DLD1 (cell line): ENCODE results near the gene PDLIM5.
"Not testable (repeated sequence)": the region's sequence is repeated elsewhere in the genome, so short reads cannot be mapped to it uniquely, and the experiment has no call there.

ENCODE experiments used
- in situ Hi-C: cut with HindIII; loops from 2 replicates; pipeline ENCODE4 v1.10.0; 2017; ENCODE audit warnings: low sequenced_read_pairs

Gene PDLIM5, protein sequence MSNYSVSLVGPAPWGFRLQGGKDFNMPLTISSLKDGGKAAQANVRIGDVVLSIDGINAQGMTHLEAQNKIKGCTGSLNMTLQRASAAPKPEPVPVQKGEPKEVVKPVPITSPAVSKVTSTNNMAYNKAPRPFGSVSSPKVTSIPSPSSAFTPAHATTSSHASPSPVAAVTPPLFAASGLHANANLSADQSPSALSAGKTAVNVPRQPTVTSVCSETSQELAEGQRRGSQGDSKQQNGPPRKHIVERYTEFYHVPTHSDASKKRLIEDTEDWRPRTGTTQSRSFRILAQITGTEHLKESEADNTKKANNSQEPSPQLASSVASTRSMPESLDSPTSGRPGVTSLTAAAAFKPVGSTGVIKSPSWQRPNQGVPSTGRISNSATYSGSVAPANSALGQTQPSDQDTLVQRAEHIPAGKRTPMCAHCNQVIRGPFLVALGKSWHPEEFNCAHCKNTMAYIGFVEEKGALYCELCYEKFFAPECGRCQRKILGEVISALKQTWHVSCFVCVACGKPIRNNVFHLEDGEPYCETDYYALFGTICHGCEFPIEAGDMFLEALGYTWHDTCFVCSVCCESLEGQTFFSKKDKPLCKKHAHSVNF

DNA sequence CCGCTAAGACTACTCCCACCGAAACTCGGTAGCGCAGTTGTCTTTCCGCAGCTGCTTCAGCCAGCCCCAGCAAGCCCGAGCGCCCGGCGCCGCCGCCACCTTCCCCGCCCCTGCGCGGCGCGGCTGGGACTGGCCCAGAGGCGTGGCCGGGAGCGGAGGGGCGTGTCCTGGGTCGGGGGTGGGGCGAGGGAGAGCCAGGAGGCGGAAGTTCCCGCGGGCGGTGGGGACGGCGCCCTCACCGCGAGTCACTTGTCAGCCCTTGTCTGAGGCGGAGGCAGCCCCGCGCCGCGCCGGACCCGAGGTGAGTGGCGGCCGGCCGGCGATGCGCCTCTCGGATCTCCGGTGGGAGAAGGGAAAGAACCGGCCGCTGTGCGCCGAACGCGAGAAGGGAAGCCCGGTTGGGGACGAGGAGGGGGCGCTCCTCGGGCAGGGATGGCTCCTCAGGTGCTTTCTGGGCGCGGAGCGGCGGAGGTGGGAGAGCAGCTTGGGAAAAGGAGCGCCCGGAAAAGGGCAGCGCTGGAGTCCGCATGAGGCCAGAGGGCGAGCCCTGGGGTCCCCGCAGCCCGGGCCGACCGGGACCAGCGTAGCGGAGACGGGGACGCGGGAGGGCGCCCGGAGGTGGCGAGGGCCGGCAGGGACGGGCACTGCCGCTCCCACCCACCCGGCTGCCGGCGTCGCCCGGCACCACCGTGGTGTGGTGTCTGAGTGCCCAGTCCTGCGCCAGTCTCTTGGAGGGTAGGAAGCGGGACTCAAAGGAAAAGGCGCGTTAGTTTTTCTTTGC is at the start of gene PDLIM5:
Gene PDLIM5 (plus strand): TSS at position 248 of the 781 bp plus-strand sequence. CDS start 3,347 bp downstream, outside the sequence.
- in situ Hi-C loops: no loop called here

DNA sequence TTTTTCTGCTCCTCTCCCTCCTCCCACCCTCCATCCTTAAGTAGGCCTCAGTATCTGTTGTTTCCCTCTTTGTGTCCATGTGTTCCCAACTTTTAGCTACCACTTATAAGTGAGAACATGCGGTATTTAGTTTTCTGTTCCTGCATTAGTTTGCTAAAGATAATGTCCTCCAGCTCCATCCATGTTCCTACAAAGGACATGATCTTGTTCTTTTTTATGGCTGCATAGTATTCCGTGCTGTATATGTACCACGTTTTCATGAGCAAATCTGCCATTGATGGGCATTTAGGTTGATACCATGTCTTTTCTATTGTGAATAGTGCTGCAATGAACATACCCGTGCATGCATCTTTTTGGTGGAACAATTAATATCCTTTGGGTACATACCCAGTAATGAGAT is 49.3 kb upstream of the PDLIM5 start:
- in situ Hi-C loops: not testable (repeated sequence)

DNA sequence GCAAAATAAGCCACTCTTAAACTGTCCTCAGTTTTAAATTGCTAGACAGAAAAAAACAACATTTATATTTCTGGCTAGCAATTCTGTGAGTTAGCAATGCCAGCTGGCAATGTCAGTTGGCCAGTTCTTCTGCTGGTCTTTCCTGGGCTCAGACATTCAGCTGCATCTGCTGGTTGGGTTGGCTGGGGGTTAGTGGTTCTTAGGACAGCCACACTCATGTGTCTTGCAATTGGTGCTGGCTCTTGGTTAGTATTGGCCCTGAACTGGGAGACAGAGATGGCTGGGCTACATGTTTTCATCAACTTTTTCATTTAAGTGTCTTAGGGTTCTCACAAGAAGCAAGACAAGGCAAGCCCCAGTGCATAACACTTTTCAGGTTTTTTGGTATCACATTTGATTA is 48.0 kb upstream of the PDLIM5 start:
- in situ Hi-C loops: no loop called here

DNA sequence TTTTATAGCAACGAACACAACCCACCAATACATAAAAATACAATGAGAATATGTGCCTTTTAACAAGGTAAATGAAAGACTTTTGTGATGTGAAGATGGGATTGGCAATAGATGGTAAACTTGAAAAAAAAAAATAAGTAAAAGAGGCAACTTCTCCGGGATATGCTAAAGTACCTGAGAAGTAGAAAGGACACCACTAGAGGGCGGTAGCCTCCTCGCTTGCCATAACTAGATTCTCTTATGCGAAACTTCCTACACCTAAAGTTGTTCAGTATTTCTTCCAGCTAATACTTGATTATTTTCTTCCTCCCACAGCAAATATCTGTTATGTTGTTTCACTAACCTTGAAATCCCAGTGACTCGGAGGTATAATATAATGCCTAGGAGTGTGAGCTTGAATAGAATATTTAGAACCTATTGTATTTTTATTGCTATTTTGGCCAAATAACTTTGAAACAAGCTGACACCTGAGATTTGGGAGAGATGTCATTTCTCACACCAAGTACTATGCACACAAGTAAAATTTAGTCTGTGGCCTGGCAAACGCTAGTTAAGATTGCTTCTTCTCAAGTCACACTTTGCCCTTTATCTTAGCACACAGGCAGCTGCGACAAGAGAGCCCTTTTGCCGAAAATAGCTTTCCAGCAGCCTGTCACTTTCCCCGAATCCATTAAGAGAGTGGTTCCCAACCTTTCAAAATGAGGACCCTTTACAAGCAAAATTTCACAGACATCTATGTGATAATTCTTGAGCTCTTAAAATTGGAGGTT is 44.9 kb upstream of the PDLIM5 start:
- in situ Hi-C loops: no loop called here

DNA sequence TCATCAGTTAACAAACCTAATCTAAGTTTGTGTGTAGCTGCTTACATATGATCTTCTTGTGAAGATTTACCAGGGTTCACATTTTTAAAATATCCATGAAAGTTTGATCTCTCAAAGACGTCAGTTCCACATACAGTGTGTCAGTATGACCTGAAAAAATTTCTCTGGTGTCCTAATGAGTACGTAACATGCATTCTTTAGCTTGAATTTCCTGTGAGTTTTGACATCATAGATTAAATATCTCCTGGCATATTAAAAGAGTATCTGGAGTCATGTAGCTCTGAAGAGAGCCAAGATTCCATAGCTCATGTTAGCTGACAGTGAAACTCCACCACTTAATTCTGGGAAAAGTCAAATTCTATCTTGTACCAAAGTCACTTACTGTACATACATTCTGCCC is 43.9 kb upstream of the PDLIM5 start:
- in situ Hi-C loops: no loop called here

DNA sequence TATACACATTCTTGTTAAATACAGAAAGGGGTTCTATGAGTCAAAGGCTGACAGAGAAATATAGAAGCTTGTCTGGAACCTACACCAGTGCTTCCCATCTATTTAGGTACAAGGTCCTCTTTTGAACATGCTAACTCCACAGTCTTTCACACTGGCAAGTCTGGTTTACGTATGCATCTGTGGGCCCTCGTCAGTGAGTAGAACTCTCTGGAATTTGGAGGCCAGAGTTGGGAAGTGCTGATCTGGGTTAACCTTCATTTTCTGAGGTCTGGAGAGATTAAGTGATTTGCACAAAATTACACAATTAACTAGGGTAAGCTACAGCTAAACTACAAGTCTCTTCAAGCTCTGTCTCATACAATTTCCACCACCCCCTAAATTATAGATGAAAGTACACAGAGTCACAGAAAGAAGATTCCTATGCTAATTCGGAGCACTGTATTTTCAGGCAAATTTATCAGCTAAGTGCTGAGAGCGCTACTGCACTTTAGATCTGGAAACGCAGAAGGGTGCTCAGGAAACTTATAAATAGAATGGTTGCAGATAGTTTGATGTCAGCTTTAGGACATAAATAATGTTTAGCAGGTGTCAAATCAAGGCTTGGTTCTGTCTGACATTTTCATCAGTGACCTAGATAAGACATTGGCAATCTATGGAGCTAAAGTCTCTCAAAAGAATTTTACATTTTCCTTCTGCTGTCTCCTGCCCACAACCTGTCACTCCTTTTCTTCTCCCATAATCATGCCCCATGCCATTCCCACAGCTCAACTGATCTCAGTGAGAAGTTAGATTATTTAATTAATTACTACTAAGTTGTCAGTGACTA is 43.0 kb upstream of the PDLIM5 start:
- in situ Hi-C loops: no loop called here

DNA sequence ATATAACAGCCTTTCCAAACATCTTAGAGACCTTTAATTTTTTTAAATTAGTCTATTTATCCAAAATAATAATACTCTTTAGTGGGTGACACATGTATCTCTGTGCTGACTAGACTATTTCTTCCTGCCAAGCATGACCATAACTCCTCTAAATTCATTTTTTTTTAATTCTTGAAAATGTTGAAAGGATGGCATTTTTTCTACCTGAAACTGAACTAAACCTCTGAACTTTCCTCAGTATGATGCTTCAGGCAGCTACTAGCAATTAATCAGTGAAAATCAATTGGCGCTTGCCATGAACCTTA is 42.4 kb upstream of the PDLIM5 start:
- in situ Hi-C loops: no loop called here

DNA sequence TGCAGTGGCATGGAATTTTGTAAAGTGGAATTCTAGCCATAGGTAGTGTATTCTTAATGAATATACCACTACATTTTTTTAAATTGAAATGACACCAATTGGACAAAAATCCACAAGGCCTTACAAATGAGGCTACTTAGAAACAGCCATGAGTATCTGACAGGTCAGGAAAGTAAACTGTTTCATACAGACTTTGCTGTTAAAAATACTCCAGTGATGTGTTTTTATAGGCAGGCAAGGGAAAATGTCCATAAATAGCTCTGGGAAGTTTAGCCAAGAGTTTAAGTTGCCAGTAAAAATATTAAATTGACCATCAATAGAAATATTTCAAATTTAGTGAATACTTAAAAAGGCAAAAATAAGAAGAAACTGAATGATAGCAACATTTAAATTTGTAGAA is 41.8 kb upstream of the PDLIM5 start:
- in situ Hi-C loops: no loop called here

DNA sequence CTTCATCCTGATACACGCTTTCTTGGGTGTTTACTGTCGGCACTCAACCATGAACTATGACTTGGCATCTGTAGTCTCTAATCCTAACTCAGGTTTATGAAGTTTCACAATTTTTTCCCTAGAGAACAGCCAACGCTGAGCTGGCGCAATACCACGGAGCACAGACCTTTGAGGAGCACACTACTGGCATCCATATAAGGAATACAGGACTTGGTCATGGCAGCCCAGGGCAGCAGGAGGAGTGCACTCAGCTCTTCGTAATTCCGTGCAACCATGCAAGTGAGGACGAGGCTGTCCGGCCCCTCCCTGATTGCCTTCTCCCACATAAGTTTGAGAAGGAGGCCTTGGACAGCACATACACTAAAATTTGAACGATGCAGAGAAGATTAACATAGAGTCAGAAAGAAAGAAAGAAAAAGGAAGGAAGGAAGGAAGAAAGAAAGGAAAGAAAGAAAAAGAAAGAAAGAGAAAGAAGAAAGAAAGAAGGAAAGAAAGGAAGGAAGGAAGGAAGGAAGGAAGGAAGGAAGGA is 41.0 kb upstream of the PDLIM5 start:
- in situ Hi-C loops: no loop called here

DNA sequence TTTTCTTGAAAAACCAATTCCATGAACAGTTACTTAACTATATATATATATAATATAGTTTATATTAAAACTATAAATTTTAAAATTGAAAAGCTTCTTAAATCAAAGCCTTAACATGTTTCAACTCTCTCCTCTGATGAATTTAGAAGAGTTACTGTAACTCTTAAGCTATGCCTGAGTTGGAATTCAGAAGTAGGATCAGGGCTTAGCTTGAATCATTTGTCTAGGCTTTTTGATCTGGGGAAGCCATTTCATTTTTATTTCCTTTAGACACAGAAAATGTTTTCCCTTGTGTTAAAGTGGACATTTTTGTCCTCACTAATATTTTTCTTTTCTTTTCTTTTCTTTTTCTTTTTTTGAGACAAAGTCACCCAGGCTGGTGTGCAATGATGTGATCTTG is 40.4 kb upstream of the PDLIM5 start:
- in situ Hi-C loops: no loop called here

DNA sequence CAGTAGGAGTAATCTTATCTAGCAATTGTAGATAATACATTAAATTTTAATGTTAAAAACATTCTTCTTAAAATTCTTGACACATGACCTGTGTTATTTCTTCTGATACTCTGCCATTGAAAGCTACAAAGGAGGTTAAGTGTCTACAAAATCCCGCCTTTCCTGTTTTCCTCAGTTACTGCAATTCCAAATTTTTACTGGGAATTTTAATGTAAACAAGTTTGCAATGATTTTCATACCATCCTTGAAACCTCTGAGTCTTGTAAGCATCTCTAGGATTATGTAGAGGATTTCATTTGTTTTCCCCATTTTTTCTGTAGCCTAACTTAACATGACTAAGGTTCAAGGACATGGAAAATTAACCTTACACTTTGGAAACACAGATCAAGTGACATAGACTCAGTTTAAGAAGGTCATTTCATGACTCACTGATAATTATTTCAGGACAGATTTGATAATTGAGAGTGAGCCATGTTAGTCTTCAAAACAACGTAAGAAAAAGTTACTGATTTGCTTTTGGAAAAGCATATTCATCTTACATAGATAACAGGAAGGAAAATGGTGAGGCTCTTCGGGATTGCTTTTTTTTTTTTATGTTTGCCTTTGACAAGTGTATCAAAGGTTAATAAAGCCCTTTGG is 39.6 kb upstream of the PDLIM5 start:
- in situ Hi-C loops: no loop called here

DNA sequence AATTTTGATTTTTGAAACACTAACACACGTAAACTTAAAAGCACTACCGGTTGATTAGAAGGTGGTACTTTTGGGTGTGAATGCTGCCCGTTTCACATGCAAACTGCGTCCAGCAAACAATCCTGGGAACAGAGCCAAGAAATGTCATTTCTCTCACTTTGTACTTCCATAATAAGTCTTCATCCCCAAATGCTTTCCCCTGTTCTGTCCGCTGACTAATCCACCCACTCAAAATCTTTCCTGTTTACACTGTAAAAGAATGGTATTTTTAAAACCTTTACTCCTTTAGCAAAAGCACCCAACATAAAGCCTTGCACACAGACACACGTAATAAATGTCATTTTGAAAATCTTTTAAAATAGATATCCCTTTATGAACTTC is 39.1 kb upstream of the PDLIM5 start:
- in situ Hi-C loops: no loop called here

DNA sequence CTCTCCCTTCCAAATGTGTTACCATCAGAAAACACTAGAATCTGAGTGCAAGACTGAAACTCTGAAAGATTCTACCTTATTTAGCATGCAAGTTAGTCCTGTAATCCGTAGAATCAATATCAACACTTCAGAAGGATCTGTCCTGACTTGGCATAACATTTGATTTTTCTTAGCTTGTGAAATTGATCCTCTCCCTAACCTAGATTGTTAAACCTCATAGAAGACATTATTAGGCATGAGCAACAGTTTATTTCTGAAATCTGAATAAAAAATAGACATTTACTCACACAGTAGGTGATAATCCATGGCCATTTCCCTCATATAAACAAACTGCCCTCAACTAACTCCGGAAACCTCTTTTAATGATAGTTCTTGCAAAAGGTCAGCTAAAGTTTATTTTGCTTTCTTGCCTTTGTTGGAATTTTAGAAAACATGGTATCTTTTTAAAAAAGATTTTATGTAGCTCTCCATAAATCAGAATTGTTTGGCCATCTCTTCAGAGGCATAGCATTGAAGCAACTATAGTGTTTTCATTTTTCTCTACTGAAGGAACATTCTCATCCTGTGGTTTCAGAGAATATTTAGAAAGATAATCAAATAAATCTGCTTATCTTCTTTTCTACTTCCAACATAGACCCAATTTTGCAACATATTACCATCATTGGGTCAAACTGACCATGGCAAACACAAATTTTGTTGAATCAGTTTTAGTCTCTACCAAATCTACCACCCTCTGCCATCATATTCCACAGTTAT is 38.5 kb upstream of the PDLIM5 start:
- in situ Hi-C loops: no loop called here

DNA sequence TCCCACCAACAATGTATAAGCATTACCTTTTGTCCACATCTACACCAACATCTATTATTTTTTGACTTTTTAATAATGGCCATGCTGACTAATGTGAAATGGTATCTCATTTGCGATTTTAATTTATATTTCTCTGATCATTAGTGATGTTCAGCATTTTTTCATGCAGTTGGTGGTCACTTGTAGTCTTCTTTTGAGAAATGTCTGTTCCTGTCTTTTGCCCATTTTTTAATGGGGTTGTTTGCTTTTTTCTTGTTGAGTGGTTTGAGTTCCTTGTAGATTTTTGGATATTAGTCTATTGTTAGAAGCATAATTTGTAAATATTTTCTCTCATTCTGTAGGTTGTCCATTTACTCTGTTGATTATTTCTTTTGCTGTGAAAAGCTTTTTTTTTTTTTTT is 36.8 kb upstream of the PDLIM5 start:
- in situ Hi-C loops: no loop called here

DNA sequence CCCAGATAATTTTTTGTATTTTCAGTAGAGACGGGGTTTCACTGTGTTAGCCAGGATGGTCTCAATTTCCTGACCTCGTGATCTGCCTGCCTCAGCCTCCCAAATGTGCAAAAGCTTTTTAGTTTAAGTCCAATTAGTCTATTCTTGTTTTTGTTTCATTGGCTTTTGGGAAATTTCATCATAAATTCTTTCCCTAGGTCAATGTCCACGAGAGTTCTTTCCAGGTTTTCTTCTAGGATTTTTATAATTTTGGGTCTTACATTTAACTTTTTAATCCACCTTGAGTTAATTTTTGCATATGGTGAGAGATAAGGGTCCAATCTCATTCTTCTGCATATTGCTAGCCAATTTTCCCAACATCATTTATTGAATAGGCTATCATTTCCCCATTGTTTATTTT is 36.3 kb upstream of the PDLIM5 start:
- in situ Hi-C loops: no loop called here

DNA sequence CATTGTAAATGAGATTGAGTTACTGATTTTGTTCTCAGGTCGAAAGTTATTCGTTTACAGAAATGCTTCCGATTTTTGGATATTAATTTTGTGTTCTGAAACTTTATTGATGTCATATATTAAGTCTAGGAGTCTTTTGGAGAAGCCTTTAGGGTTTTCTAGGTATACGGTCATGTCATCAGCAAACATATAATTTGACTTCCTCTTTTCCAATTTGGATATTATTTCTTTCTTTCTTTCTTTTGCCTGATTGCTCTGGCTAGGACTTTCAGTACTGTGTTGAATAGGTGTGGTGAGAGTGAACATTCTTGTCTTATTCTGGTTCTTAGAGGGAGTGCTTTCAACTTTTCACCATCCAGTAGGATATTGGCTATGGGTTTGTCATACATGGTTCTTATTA is 35.4 kb upstream of the PDLIM5 start:
- in situ Hi-C loops: no loop called here

DNA sequence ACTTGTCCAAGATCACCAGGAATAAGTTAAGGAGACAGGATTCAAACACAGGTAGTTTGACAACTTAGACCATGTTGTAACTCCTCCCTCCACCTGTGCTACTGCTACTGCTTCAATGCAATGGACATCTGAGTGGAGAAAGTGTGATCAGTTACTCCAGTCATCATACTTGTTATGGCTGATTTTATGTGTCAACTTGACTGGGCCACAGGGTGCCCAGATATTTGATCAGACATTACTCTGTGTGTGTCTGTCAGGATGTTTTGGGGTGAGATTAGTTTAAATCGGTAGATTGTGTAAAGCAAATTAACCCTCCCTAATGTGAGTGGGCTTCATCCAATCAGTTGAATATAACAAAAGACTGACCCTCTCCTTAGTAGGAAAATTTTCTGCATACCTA is 34.8 kb upstream of the PDLIM5 start:
- in situ Hi-C loops: no loop called here

DNA sequence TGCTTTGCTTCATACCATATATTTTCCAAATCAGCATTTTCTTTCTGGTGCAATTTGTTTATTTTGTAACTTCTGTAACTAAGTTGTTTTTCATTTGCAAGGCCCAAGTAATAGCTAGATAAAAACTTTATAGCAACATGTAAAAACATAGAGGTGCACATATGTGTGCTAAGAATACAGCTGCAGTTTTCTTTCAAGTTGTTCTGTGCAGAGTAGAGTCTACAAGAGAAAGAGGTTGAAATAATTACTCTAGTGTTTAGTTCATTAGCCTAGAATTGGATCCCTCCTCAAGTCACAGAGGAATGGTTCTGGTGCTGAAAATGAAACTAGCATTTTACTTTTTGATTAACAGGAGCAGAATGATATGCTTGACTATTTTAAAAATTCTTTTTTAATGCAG is 32.2 kb upstream of the PDLIM5 start:
- in situ Hi-C loops: no loop called here

DNA sequence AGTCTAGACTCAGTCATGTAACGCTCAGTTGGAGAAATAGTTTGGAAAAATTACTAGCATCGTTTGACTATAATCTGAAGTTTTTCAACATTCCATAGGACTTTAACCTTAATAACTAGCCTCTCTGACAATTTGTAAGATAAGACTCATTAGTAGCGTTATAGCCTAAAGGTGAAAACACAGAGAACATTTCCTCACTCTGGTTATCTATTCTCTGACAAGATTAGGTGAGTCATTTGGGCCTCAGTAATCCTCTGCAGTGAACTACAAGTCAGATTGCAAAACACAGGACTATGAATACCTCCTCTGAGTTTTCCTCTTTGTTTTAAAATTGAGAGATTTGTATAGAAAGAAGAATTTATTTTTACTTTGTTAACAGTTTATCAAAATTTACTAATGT is 31.8 kb upstream of the PDLIM5 start:
- in situ Hi-C loops: no loop called here
